Activated CD8-positive, alpha-beta memory T cell treated with anti-CD3 and anti-CD28 coated beads for 4 hours (primary cell): ENCODE results near the gene MYOM1.
"Not testable (repeated sequence)": the region's sequence is repeated elsewhere in the genome, so short reads cannot be mapped to it uniquely, and the experiment has no call there.

ENCODE experiments used
- DNase-seq, 2 donors: peaks; one replicate each; pipeline ENCODE4 v3.0.0-alpha.2; 2020; ENCODE audit warnings: low read depth in 2 of 2

MYOM1 gene

GRCh38 chr18:3035635-3036034 lies 184.1 kb downstream of the MYOM1 start:
- no peak for DNase-seq

- no peak for DNase-seq
Measured at GRCh38 chr18:3032721-3033120, 187.0 kb downstream of the MYOM1 start.

GRCh38 chr18:3029215-3029952 lies 190.4 kb downstream of the MYOM1 start:
- no peak for DNase-seq

- not testable (repeated sequence) for DNase-seq
Measured at GRCh38 chr18:3028115-3028514, 191.7 kb downstream of the MYOM1 start.

- DNase-seq, result no peak
Measured at GRCh38 chr18:3027370-3027891, 192.3 kb downstream of the MYOM1 start.

- DNase-seq, result no peak
Measured at GRCh38 chr18:3025544-3025943, 194.2 kb downstream of the MYOM1 start.

- DNase-seq, result not testable (repeated sequence)
Measured at GRCh38 chr18:3023603-3024002, 196.2 kb downstream of the MYOM1 start.
